ENCODE measurements around the gene LRP11. TPM values are rescaled to one million over a fixed set of nuclear protein-coding genes. Genes with fewer than 3 reads are reported as not detected.

Gene LRP11
- polyA plus RNA-seq, 3 donors, result 0.20 to 0.41 (median 0.32) TPM

GRCh38 chr6:149852881-149853280 lies 11.3 kb downstream of the LRP11 start:
- peaks cover 0 to 2% (median 0%) of the 10 kb centered on the region in 7 donors for H3K9me3 Mint-ChIP-seq
- H3K4me1 ChIP-seq (ENCODE audit: control insufficient read depth in 1 of 2, insufficient read depth in 2 of 2, low read length in 2 of 2), result peaks cover 7 to 21% of the 10 kb centered on the region in 2 donors
- no peaks in the 10 kb centered on the region for H3K9me3 ChIP-seq (replicated peaks in 1 of 2; ENCODE audit: control insufficient read depth in 1 of 2, insufficient read depth in 1 of 2, low read length in 2 of 2)
- no peak overlapping the region for H3K4me3 ChIP-seq (replicated peaks in 1 of 3; ENCODE audit: low read depth in 2 of 3, low read length in 3 of 3)
- intact Hi-C loops (cut with micrococcal nuclease), result no loop called here
- no peak overlapping the region for H2AFZ ChIP-seq (ENCODE audit: insufficient read depth, low read depth, low read length, poor library complexity, severe bottlenecking)
- no peak for DNase-seq
- TF ChIP-seq CTCF (IDR thresholded peaks at IDR 0.05), result no peak
- H3K27ac ChIP-seq (ENCODE audit: low read depth in 1 of 2, low read length in 2 of 2), result no peak overlapping the region
- H3K79me2 ChIP-seq (ENCODE audit: insufficient read depth, low read length), result no peaks in the 10 kb centered on the region
- no peak overlapping the region for H3K27ac Mint-ChIP-seq
- peaks cover 2 to 8% (median 3%) of the 10 kb centered on the region in 3 donors for H3K27me3 Mint-ChIP-seq (ENCODE audit: low read depth in 3 of 3)
- peaks cover 21% of the 10 kb centered on the region for H3K4me1 Mint-ChIP-seq
- no peak overlapping the region for H3K4me2 ChIP-seq (replicated peaks; ENCODE audit: extremely low read depth, low read length, poor library complexity, severe bottlenecking)
- H3K36me3 ChIP-seq (replicated peaks in 1 of 2; ENCODE audit: control insufficient read depth in 1 of 2, insufficient read depth in 2 of 2, low read length in 2 of 2), result no peaks in the 10 kb centered on the region
- 78% methylated on average over 6 of the region's 12 CpGs for WGBS (ENCODE audit: insufficient coverage)
- no peak overlapping the region for H3K9ac ChIP-seq (ENCODE audit: insufficient read depth, low read length, poor library complexity, severe bottlenecking)
- H3K4me3 Mint-ChIP-seq, result no peak overlapping the region
- no peaks in the 10 kb centered on the region for H3K36me3 Mint-ChIP-seq
- no peaks in the 10 kb centered on the region for H4K20me1 ChIP-seq (ENCODE audit: insufficient read depth, low read length)
- no peaks in the 10 kb centered on the region for H3K27me3 ChIP-seq (ENCODE audit: control insufficient read depth in 2 of 2, insufficient read depth in 2 of 2, low read length in 2 of 2)

- no peak overlapping the region for H3K4me3 ChIP-seq (replicated peaks in 1 of 3; ENCODE audit: low read depth in 2 of 3, low read length in 3 of 3)
- WGBS (ENCODE audit: insufficient coverage), result 0% methylated on average over 5 of the region's 6 CpGs
- Mint-ChIP-seq H3K9me3 (peaks cover 0 to 2% (median 0%) of the 10 kb centered on the region in 7 donors), H3K36me3 (no peaks in the 10 kb centered on the region), H3K4me1 (peaks cover 25% of the 10 kb centered on the region), H3K27ac (peak overlapping the region in 2 of 7 donors; percentile 21 to 75), H3K4me3 (no peak overlapping the region), H3K27me3 (ENCODE audit: low read depth in 3 of 3) (peaks cover 2 to 8% (median 2%) of the 10 kb centered on the region in 3 donors)
- H3K27me3 ChIP-seq (ENCODE audit: control insufficient read depth in 2 of 2, insufficient read depth in 2 of 2, low read length in 2 of 2), result no peaks in the 10 kb centered on the region
- intact Hi-C loops (cut with micrococcal nuclease), result no loop called here
- no peak overlapping the region for H3K4me2 ChIP-seq (replicated peaks; ENCODE audit: extremely low read depth, low read length, poor library complexity, severe bottlenecking)
- no peak overlapping the region for H3K9ac ChIP-seq (ENCODE audit: insufficient read depth, low read length, poor library complexity, severe bottlenecking)
- peak overlapping the region; percentile 33 for H2AFZ ChIP-seq (ENCODE audit: insufficient read depth, low read depth, low read length, poor library complexity, severe bottlenecking)
- no peaks in the 10 kb centered on the region for H4K20me1 ChIP-seq (ENCODE audit: insufficient read depth, low read length)
- no peaks in the 10 kb centered on the region for H3K79me2 ChIP-seq (ENCODE audit: insufficient read depth, low read length)
- peaks cover 7 to 21% of the 10 kb centered on the region in 2 donors for H3K4me1 ChIP-seq (ENCODE audit: control insufficient read depth in 1 of 2, insufficient read depth in 2 of 2, low read length in 2 of 2)
- H3K36me3 ChIP-seq (replicated peaks in 1 of 2; ENCODE audit: control insufficient read depth in 1 of 2, insufficient read depth in 2 of 2, low read length in 2 of 2), result no peaks in the 10 kb centered on the region
- TF ChIP-seq CTCF (IDR thresholded peaks at IDR 0.05), result no peak
- peak overlapping the region in 1 of 2 donors; percentile 14 for H3K27ac ChIP-seq (ENCODE audit: low read depth in 1 of 2, low read length in 2 of 2)
- no peaks in the 10 kb centered on the region for H3K9me3 ChIP-seq (replicated peaks in 1 of 2; ENCODE audit: control insufficient read depth in 1 of 2, insufficient read depth in 1 of 2, low read length in 2 of 2)
- DNase-seq, result peak; percentile 48 to 84 (median 52)
Observed at GRCh38 chr6:149852180-149852579, 12.0 kb downstream of the LRP11 start.
